ENCODE measurements around the gene MYH7B. TPM values are rescaled to one million over a fixed set of nuclear protein-coding genes. Genes with fewer than 3 reads are reported as not detected.

Gene MYH7B
- total RNA-seq, 5 donors from 2014 or later (not counting 1 experiment from before 2014, with no cell fraction given), result 0.48 to 0.76 (median 0.67) TPM

DNA sequence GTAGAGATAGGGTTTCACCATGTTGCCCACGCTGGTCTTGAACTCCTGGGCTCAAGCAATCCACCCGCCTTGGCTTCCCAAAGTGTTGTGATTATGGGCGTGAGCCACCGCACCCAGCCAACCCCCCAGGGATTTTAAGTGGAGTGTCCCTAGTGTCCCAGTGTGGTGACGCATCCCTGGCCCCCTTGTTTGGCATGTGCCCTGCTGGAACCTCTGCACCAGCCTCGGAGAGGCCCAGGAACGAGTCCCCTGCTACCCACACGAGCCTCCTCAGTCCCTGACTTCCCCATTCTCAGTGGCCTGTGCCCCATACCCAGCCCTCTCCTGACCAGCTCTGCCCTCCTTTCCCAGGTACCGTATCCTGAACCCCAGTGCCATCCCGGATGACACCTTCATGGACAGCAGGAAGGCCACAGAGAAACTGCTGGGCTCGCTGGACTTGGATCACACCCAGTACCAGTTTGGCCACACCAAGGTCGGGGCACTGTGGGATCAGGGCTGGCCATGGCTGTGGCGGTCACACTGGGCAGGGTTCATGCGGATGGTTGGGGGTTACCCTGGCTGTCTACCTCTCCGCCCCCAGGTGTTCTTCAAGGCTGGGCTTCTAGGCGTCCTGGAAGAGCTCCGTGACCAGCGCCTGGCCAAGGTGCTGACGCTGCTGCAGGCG lies 37.2 kb downstream of the MYH7B start:
- Histone ChIP-seq H3K27me3 (replicated peaks in 1 of 2; ENCODE audit: control insufficient read depth in 2 of 2, extremely low read depth in 1 of 2, insufficient read depth in 2 of 2, low read length in 1 of 2) (no peaks in the 10 kb centered on the region), H3K27ac (ENCODE audit: low read length) (no peak overlapping the region), H3K9me3 (no peaks in the 10 kb centered on the region), H3K36me3 (ENCODE audit: control insufficient read depth in 2 of 2, extremely low read depth in 1 of 2, insufficient read depth in 1 of 2, low read length in 1 of 2) (peaks cover 15 to 27% of the 10 kb centered on the region in 2 donors), H3K4me3 (ENCODE audit: control insufficient read depth in 1 of 2, extremely low read depth in 1 of 2, low read length in 1 of 2) (no peak overlapping the region), H3K4me1 (ENCODE audit: control insufficient read depth in 1 of 2, extremely low read depth in 1 of 2, insufficient read depth in 2 of 2, low read length in 2 of 2) (no peaks in the 10 kb centered on the region)
- DNase-seq (no peak), ATAC-seq (replicated peaks in 1 of 4) (no peak)
- Mint-ChIP-seq H3K4me1 (peaks cover 4 to 5% (median 4%) of the 10 kb centered on the region in 3 donors), H3K4me3 (no peak overlapping the region), H3K27ac (no peak overlapping the region), H3K36me3 (peaks cover 15% of the 10 kb centered on the region), H3K9me3 (no peaks in the 10 kb centered on the region), H3K27me3 (no peaks in the 10 kb centered on the region)
- WGBS (ENCODE audit: insufficient coverage), result 95% methylated on average over 20 of the region's 20 CpGs
- ChIA-PET POLR2A (no interaction called here), CTCF (no interaction called here)

DNA sequence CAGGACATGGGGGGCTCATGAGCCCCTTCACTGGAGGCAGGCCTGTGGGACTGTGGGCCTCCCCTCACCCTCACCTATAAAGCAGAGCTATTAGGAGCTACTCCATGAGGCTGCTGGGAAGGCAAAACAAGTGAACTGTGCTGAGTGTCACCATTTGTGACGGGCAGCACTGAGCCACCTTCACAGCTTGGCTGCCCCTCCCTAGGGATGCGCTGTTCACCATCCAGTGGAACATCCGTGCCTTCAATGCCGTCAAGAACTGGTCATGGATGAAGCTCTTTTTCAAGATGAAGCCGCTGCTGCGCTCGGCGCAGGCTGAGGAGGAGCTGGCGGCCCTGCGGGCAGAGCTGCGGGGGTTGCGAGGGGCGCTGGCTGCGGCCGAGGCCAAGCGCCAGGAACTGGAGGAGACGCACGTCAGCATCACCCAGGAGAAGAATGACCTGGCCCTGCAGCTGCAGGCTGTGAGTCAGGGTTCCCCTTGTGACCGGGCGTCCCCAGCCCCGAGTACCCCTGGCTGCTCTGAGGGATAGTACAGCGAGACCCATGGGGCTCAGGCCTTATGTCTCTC lies 38.4 kb downstream of the MYH7B start:
- CTCF ChIA-PET, result no interaction called here
- Mint-ChIP-seq H3K9me3 (no peaks in the 10 kb centered on the region), H3K27ac (no peak overlapping the region)

DNA sequence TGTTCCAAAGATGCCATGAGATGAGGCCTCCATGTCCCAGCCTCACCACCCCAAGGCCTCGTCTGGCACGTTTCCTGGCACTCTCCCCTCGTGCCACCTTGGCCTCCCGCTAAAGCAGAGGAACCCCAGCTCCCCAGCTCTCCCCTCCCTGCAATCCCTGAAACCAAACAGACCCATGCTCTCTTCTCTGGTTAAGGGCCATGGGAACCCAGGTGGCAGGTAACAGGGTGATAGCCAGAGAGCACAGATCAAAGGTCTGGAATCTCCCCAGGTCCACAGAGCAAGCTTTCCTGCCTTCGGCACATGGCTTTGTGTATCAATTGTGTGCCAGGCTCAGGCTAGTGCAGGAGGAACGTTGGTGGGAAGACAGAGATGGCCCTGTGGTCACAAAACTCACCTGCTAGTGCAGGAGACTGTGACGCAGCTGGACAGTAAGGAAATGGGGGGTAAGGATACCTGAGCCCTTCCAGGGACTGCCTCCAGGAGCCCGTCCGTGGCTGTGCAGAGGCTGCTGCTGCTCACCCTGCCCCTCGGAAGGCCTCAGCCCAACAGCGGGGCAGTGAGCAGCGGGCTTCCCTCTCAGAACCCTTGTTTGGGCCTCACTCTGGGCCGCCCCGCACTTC lies 39.0 kb downstream of the MYH7B start:
- ChIA-PET CTCF (no interaction called here), POLR2A (interaction anchor here in 1 of 2 donors (0.6 kb wide), 1 partner anchor 777 kb away, joined by 3 read pairs; no protein-coding TSS in a partner anchor)
- Histone ChIP-seq H3K4me3 (ENCODE audit: control insufficient read depth in 1 of 2, extremely low read depth in 1 of 2, low read length in 1 of 2) (no peak overlapping the region), H3K9me3 (no peaks in the 10 kb centered on the region), H3K4me1 (ENCODE audit: control insufficient read depth in 1 of 2, extremely low read depth in 1 of 2, insufficient read depth in 2 of 2, low read length in 2 of 2) (no peaks in the 10 kb centered on the region), H3K36me3 (ENCODE audit: control insufficient read depth in 2 of 2, extremely low read depth in 1 of 2, insufficient read depth in 1 of 2, low read length in 1 of 2) (peaks cover 15 to 37% of the 10 kb centered on the region in 2 donors), H3K27me3 (replicated peaks in 1 of 2; ENCODE audit: control insufficient read depth in 2 of 2, extremely low read depth in 1 of 2, insufficient read depth in 2 of 2, low read length in 1 of 2) (no peaks in the 10 kb centered on the region), H3K27ac (ENCODE audit: low read length) (no peak overlapping the region)
- Mint-ChIP-seq H3K27ac (no peak overlapping the region), H3K36me3 (peaks cover 31% of the 10 kb centered on the region), H3K9me3 (no peaks in the 10 kb centered on the region), H3K27me3 (no peaks in the 10 kb centered on the region), H3K4me1 (peaks cover 5 to 10% (median 5%) of the 10 kb centered on the region in 3 donors), H3K4me3 (no peak overlapping the region)
- DNase-seq, result no peak
- ATAC-seq (replicated peaks in 1 of 4), result no peak
- 75% methylated on average over 12 of the region's 14 CpGs for WGBS (ENCODE audit: insufficient coverage)

More for the DNA sequence above, 38.4 kb downstream of the MYH7B start:
- DNase-seq (no peak), ATAC-seq (replicated peaks in 1 of 4) (no peak)
- Histone ChIP-seq H3K4me1 (ENCODE audit: control insufficient read depth in 1 of 2, extremely low read depth in 1 of 2, insufficient read depth in 2 of 2, low read length in 2 of 2) (no peaks in the 10 kb centered on the region), H3K36me3 (ENCODE audit: control insufficient read depth in 2 of 2, extremely low read depth in 1 of 2, insufficient read depth in 1 of 2, low read length in 1 of 2) (peaks cover 15 to 34% of the 10 kb centered on the region in 2 donors), H3K9me3 (no peaks in the 10 kb centered on the region), H3K27ac (ENCODE audit: low read length) (no peak overlapping the region), H3K4me3 (ENCODE audit: control insufficient read depth in 1 of 2, extremely low read depth in 1 of 2, low read length in 1 of 2) (no peak overlapping the region), H3K27me3 (replicated peaks in 1 of 2; ENCODE audit: control insufficient read depth in 2 of 2, extremely low read depth in 1 of 2, insufficient read depth in 2 of 2, low read length in 1 of 2) (no peaks in the 10 kb centered on the region)
- no peaks in the 10 kb centered on the region for H3K27me3 Mint-ChIP-seq
- H3K4me3 Mint-ChIP-seq, result no peak overlapping the region
- WGBS (ENCODE audit: insufficient coverage), result 95% methylated on average over 21 of the region's 22 CpGs
- peaks cover 27% of the 10 kb centered on the region for H3K36me3 Mint-ChIP-seq
- POLR2A ChIA-PET, result interaction anchor here in 1 of 2 donors (0.6 kb wide), 1 partner anchor 777 kb away, joined by 3 read pairs; no protein-coding TSS in a partner anchor
- H3K4me1 Mint-ChIP-seq, result peaks cover 5 to 10% (median 5%) of the 10 kb centered on the region in 3 donors

DNA sequence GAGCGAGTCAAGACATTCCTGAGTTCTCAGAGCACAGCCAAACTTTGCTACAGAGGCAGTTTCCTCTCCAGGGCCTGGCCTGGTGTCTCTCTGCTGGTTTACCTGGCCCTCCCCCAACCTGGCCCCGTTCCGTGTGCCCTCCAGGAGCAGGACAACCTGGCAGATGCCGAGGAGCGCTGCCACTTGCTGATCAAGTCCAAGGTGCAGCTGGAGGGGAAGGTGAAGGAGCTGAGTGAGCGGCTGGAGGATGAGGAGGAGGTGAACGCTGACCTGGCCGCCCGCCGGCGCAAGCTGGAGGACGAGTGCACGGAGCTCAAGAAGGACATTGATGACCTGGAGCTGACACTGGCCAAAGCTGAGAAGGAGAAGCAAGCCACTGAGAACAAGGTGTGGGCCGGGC lies 39.5 kb downstream of the MYH7B start:
- H3K9me3 Mint-ChIP-seq, result no peaks in the 10 kb centered on the region
- Histone ChIP-seq H3K36me3 (ENCODE audit: control insufficient read depth in 2 of 2, extremely low read depth in 1 of 2, insufficient read depth in 1 of 2, low read length in 1 of 2) (peaks cover 15 to 42% of the 10 kb centered on the region in 2 donors), H3K9me3 (no peaks in the 10 kb centered on the region), H3K27ac (ENCODE audit: low read length) (no peak overlapping the region), H3K4me1 (ENCODE audit: control insufficient read depth in 1 of 2, extremely low read depth in 1 of 2, insufficient read depth in 2 of 2, low read length in 2 of 2) (no peaks in the 10 kb centered on the region), H3K27me3 (replicated peaks in 1 of 2; ENCODE audit: control insufficient read depth in 2 of 2, extremely low read depth in 1 of 2, insufficient read depth in 2 of 2, low read length in 1 of 2) (no peaks in the 10 kb centered on the region), H3K4me3 (ENCODE audit: control insufficient read depth in 1 of 2, extremely low read depth in 1 of 2, low read length in 1 of 2) (no peak overlapping the region)
- ChIA-PET POLR2A (no interaction called here), CTCF (no interaction called here)
- no peak overlapping the region for H3K27ac Mint-ChIP-seq
- 98% methylated on average over 13 of the region's 14 CpGs for WGBS (ENCODE audit: insufficient coverage)
- H3K4me1 Mint-ChIP-seq, result peaks cover 5 to 10% (median 5%) of the 10 kb centered on the region in 3 donors
- no peak overlapping the region for H3K4me3 Mint-ChIP-seq
- H3K36me3 Mint-ChIP-seq, result peaks cover 36% of the 10 kb centered on the region
- no peaks in the 10 kb centered on the region for H3K27me3 Mint-ChIP-seq
- ATAC-seq (replicated peaks in 1 of 4) (no peak), DNase-seq (no peak)

DNA sequence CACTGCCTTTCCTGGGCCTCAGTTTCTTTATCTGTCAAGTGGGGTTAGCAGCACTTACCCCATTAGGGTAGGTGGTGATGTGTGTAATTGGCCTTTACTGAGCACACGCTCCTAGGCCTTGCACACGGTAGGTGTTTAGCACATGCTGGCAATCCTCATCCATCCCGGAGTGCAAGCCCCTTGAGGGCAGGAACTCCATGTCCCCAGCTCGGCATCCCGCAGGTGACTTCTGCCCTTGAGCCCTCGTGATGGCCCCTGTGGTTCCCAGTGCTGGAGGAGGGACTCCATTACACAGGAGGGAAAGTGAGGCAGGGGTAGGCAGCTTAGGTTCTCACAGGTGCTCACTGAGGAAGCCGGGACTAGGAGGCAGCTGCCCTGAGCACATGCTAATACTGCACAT lies 40.0 kb downstream of the MYH7B start:
- no peak for ATAC-seq (replicated peaks in 1 of 4)
- H3K27ac Mint-ChIP-seq, result no peak overlapping the region
- H3K4me3 ChIP-seq (ENCODE audit: control insufficient read depth in 1 of 2, extremely low read depth in 1 of 2, low read length in 1 of 2), result no peak overlapping the region
- no peaks in the 10 kb centered on the region for H3K27me3 Mint-ChIP-seq
- CTCF ChIA-PET, result no interaction called here
- no peak overlapping the region for H3K4me3 Mint-ChIP-seq
- no peaks in the 10 kb centered on the region for H3K9me3 ChIP-seq
- H3K4me1 Mint-ChIP-seq, result peaks cover 5 to 10% (median 5%) of the 10 kb centered on the region in 3 donors
- H3K27ac ChIP-seq (ENCODE audit: low read length), result no peak overlapping the region
- DNase-seq, result no peak
- POLR2A ChIA-PET, result no interaction called here
- peaks cover 20 to 45% of the 10 kb centered on the region in 2 donors for H3K36me3 ChIP-seq (ENCODE audit: control insufficient read depth in 2 of 2, extremely low read depth in 1 of 2, insufficient read depth in 1 of 2, low read length in 1 of 2)
- WGBS (ENCODE audit: insufficient coverage), result 86% methylated on average over 6 of the region's 7 CpGs
- no peaks in the 10 kb centered on the region for H3K4me1 ChIP-seq (ENCODE audit: control insufficient read depth in 1 of 2, extremely low read depth in 1 of 2, insufficient read depth in 2 of 2, low read length in 2 of 2)
- peaks cover 39% of the 10 kb centered on the region for H3K36me3 Mint-ChIP-seq
- no peaks in the 10 kb centered on the region for H3K27me3 ChIP-seq (replicated peaks in 1 of 2; ENCODE audit: control insufficient read depth in 2 of 2, extremely low read depth in 1 of 2, insufficient read depth in 2 of 2, low read length in 1 of 2)
- no peaks in the 10 kb centered on the region for H3K9me3 Mint-ChIP-seq

DNA sequence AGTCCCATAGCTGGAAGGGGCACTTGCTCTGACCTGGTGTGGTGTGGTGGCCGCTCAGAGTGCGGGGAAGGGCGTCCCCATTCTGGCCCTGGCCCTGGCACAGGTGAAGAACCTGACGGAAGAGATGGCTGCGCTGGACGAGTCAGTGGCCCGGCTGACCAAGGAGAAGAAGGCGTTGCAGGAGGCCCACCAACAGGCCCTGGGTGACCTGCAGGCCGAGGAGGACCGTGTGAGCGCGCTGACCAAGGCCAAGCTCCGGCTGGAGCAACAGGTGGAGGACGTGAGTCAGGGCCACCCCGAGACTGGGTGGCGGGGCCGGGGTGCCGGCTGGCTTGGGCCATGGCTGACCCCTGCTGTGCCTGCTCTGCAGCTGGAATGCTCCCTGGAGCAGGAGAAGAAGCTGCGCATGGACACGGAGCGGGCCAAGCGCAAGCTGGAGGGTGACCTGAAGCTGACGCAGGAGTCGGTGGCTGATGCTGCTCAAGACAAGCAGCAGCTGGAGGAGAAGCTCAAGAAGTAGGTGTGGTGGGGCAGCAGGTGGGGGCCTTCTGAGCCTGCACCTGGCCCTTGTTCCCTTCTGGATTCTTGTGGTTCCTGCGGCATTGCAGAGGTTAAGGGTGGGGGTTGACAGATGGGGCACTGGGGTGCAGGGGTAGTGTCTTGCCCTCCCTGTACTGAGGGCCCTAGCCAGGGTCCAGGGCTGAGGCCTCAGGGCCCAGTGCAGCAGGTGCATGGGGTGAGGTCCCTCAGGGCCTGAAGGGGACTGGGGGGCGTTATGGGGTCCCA lies 40.8 kb downstream of the MYH7B start:
- Mint-ChIP-seq H3K36me3 (peaks cover 43% of the 10 kb centered on the region), H3K4me1 (peaks cover 5 to 10% (median 5%) of the 10 kb centered on the region in 3 donors), H3K27me3 (no peaks in the 10 kb centered on the region), H3K27ac (peak overlapping the region in 1 of 2 donors; percentile 11), H3K4me3 (peak overlapping the region in 1 of 3 donors; percentile 12), H3K9me3 (no peaks in the 10 kb centered on the region)
- ChIA-PET CTCF (no interaction called here), POLR2A (interaction anchor here (0.5 to 0.6 kb wide), 2 partner anchors 117 to 750 kb away, joined by 3 to 7 read pairs; no protein-coding TSS in a partner anchor)
- no peak for ATAC-seq (replicated peaks in 1 of 4)
- no peaks in the 10 kb centered on the region for H3K4me1 ChIP-seq (ENCODE audit: control insufficient read depth in 1 of 2, extremely low read depth in 1 of 2, insufficient read depth in 2 of 2, low read length in 2 of 2)
- no peaks in the 10 kb centered on the region for H3K27me3 ChIP-seq (replicated peaks in 1 of 2; ENCODE audit: control insufficient read depth in 2 of 2, extremely low read depth in 1 of 2, insufficient read depth in 2 of 2, low read length in 1 of 2)
- 97% methylated on average over 22 of the region's 26 CpGs for WGBS (ENCODE audit: insufficient coverage)
- H3K36me3 ChIP-seq (ENCODE audit: control insufficient read depth in 2 of 2, extremely low read depth in 1 of 2, insufficient read depth in 1 of 2, low read length in 1 of 2), result peaks cover 21 to 50% of the 10 kb centered on the region in 2 donors
- H3K4me3 ChIP-seq (ENCODE audit: control insufficient read depth in 1 of 2, extremely low read depth in 1 of 2, low read length in 1 of 2), result no peak overlapping the region
- no peaks in the 10 kb centered on the region for H3K9me3 ChIP-seq
- no peak overlapping the region for H3K27ac ChIP-seq (ENCODE audit: low read length)
- DNase-seq, result no peak

All from T-cell (primary cell).